Activated CD4-positive, alpha-beta T cell treated with anti-CD3 and anti-CD28 coated beads, Interleukin-2, amount 50 U/mL, for 1 hour (primary cell): ENCODE data around the gene TIGD2.
"Not testable (repeated sequence)": the region's sequence is repeated elsewhere in the genome, so short reads cannot be mapped to it uniquely, and the experiment has no call there.

Source experiments
- DNase-seq: peaks from one replicate; pipeline ENCODE4 v3.0.0-alpha.2; 2020

Gene TIGD2

GRCh38 chr4:89119836-89120235 lies 8.5 kb downstream of the TIGD2 start:
- DNase-seq: no peak

DNA sequence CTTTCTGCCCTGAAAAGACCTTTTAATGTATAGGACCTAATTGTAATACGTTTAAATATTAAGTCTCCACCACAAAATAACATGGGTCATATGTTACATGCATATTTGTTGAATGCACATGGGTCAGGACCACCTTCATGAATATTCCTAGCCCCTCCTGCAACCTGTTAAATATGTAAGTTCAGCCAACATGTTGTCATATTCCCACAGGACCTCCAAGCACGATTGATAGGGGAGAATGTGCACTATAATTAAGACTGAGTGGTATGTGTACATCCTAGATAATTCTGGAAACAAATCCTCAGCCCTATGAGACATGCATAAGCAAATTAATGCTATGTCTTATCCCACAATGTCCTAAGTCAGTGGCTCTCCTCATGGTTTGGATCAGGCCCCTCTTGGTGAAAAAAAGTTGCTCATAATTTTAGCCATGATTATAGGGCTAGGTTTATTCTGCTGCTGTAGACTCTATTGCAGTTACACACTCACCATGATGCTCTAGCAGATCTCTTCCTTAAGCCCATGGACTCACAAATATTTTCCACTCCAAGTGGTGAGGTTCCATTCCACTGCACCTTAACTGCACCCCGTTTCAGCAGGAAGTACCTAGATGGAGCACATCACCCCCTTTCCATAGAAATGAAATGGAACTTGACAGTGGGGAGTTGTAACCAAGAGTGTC lies 10.2 kb downstream of the TIGD2 start:
- no peak for DNase-seq

DNA sequence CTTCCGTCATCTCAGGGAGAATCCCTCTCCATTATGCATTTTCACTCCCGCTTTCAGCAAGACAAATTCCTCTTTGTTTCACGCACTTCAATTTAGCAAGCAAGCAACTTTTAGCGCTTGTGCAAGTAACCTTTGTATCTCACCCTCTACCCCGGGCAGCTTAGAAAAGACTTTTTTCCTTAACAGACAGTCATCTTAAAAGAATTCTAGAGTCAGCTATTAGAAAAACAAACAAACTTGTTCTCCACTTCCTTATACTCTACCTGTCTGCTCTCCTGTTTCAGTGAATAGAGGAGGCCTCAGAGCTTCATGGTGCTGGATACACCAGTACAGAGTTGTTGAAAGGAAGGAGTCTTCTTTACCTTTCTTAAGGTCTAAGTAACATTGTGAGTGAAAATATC lies 12.1 kb downstream of the TIGD2 start:
- DNase-seq: no peak

DNA sequence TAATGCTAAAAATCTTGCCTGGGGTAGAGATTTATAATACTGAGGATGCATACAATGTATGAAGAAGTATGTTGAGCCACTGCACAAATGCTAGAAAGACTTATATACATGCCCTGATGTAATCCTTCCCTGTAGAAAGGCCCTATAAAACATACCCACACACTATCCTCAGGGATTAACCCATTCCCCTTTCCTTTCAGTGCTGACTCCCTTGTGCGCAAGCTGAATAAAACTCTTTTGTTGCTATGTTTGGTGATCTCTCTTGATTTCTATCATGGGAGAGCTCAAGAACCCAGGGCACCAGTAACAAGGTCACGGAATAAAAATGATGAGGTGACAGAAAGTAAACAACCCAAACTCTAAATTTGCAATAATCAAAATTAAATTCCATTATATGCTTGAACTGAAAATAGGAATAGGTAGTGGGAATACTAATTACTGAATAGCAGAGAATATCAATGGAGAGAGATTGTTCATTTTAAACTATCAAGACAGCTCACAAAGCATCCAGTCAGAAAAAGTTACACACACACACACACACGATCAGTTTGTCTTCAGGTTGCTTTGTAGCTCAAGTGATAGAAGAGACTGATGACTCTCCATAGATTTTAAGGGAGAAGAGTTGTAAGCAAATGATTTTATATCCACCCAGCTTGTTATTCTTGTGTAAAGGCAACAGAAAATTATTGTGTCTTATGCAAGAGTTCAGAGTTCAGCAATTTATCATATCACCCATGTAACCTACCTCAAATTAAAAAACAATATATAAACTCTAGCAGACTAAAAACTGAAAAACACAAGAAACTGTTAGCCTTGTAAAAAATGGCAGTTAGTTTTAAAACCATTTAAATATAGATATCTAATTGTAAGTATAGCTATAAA lies 14.8 kb downstream of the TIGD2 start:
- no peak for DNase-seq

- DNase-seq: no peak
Measured at GRCh38 chr4:89129080-89129640, 17.8 kb downstream of the TIGD2 start.

- no peak for DNase-seq
Measured at GRCh38 chr4:89134775-89135319, 23.5 kb downstream of the TIGD2 start.

DNA sequence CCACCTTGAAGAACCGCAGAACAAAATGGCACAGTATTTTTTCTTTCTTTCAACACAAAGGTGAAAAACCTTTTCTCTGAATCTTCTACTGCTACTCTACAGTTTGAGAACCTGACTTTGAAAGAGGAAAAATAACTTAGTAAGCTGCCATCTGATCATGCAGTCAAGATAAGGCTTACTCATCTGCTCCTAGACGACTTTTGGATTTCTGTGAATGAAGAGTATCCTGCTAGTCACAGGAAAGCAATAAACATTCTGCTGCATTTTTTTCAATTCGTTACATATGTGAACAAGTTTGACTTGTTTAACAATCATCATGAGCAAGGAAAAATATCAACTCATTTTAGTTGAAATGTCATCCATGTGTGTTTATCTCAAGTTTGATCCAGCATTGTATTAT lies 25.2 kb downstream of the TIGD2 start:
- no peak for DNase-seq

DNA sequence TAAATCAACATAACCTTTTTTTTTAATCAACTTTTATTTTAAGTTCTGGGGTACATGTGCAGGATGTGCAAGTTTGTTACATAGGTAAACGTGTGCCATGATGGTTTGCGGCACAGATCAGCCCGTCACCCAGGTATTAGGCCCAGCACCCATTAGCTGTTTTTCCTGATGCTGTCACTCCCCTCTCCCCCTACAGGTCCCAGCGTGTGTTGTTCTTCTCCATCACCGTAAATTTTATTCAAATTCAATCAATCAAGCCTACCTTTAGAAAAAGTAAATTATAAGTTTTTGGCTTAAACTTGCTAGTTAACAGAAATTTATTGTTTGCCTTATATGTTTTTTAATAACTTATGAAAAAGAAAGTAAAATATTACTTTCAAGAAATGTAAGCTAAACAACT lies 25.9 kb downstream of the TIGD2 start:
- no peak for DNase-seq

DNA sequence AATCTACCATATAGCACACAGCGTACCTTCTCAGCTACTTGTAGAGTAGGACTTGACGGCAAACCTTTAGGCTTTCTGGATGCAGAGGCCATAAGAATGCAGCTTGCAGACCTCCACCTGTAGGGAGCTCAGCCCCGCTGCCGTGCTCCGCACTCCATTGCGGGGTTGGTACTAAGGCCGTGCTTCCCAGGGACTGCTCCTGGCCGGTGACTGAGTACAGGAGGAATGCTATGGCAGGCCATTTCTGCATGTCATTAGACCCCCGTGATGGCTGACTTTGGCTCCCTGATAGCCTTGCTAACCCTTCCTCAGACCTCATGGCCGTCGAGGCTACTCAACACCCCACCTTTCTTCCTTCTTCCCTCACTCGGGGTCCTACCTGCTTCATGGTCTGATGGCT lies 26.4 kb downstream of the TIGD2 start:
- DNase-seq: no peak

GRCh38 chr4:89140168-89140759 lies 28.9 kb downstream of the TIGD2 start:
- no peak for DNase-seq

- DNase-seq: no peak
Measured at GRCh38 chr4:89142691-89143669, 31.6 kb downstream of the TIGD2 start.

DNA sequence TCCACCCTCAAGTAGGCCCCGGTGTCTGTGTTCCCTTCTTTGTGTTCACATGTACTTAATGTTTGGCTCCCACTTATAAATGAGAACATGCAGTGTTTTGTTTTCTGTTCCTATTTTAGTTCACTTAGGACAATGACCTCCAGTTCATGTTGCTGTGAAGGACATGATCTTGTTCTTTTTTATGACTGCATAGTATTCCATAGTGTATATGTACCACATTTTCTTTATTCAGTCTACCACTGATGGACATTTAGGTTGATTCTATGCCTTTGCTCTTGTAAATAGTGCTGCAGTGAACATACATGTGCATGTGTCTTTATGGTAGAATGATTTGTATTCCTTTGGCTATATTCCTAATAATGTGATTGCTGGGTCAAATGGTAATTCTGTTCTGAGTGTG lies 33.3 kb downstream of the TIGD2 start:
- DNase-seq: not testable (repeated sequence)

GRCh38 chr4:89146196-89146595 lies 34.9 kb downstream of the TIGD2 start:
- no peak for DNase-seq

- no peak for DNase-seq
Measured at GRCh38 chr4:89152972-89153371, 41.6 kb downstream of the TIGD2 start.

GRCh38 chr4:89156174-89156914 lies 45.0 kb downstream of the TIGD2 start:
- no peak for DNase-seq

DNA sequence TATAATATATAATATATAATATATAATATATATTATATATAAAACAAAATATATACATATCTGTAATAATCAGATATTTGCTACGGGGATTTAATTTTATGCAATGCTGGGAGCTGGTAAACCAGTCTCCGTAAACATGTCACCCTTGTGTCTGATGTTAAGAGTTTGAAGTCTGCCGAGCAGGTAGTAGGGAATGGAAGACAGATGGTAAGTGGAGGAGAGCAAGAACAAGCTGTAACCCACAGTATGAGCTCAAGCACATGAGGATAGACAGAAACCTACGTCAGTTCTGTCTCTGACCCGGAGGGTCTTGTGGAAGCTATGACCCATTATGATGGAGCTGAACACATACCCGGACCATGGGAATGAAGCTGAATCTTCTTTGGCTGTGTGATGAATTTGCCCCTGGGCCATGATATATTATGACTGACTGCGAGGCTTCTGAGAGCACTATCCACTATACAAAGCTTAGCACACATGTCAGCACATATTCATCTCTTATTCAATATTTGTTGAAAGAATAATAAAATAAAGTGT lies 46.2 kb downstream of the TIGD2 start:
- no peak for DNase-seq

GRCh38 chr4:89158884-89159503 lies 47.7 kb downstream of the TIGD2 start:
- no peak for DNase-seq

GRCh38 chr4:89160806-89161205 lies 49.5 kb downstream of the TIGD2 start:
- DNase-seq: no peak

DNA sequence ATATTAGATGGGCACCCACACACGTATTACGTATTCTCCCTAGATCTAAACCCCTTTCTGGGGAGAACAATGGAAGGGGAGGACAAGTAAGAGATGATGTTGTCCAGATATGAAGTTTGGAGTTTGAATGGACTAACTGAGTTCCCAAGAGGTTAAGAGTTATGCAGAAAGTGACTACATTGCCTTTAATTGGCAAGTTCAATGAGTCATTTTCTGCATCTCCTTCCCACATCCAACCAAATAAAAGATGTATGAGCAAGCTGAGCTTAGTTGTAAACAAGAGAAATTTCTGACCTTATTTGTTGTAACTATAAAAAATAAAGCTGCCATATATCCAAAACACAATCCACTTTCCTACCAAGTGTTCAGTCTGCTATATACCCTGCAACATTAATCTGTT lies 50.5 kb downstream of the TIGD2 start:
- no peak for DNase-seq

GRCh38 chr4:89162496-89162895 lies 51.2 kb downstream of the TIGD2 start:
- DNase-seq: no peak

- no peak for DNase-seq
Measured at GRCh38 chr4:89162987-89163386, 51.7 kb downstream of the TIGD2 start.
